Right hindlimb (tissue), 1 donor: ENCODE results near the gene TMEM59.

ENCODE experiments used
- DNase-seq: peaks from one replicate; pipeline ENCODE4 v3.0.0-alpha.2; 2018

TMEM59 gene

GRCh38 chr1:53981220-53981619 lies 71.8 kb downstream of the TMEM59 start:
- no peak for DNase-seq

- no peak for DNase-seq
Measured at GRCh38 chr1:53979712-53980450, 73.1 kb downstream of the TMEM59 start.
